SK-N-SH (cell line): ENCODE data around the gene RBM10. TPM values are rescaled to one million over a fixed set of nuclear protein-coding genes. Genes with fewer than 3 reads are reported as not detected.

Source experiments
- CTCF ChIA-PET: fragments of 300-600, 350-600 bp; formaldehyde crosslinking; extraction: SDS; loops from one replicate; lab custom pipeline; 2021; lab: Yijun Ruan, JAX
- POLR2A ChIA-PET: fragments of 350-600 bp; sonication (Branson Sonifier 250); formaldehyde crosslinking; extraction: SDS; loops from one replicate; lab custom pipeline; 2020; ENCODE audit warnings: antibody characterized with exemption, inconsistent platforms; lab: Yijun Ruan, JAX
- DNase-seq: peaks from one replicate; pipeline ENCODE4 v3.0.0; 2012
- H2AFZ ChIP-seq: fragments of 200-600 bp; sonication (generic); 2 replicates; pipeline ENCODE4 v1.8.1; 2016; ENCODE audit warnings: antibody characterized with exemption, mild to moderate bottlenecking, low read depth
- H3F3A ChIP-seq: fragments of 200-600 bp; sonication (generic); replicated peaks from 2 replicates; pipeline ENCODE3; 2016; ENCODE audit warnings: antibody characterized with exemption, mild to moderate bottlenecking; ENCODE audit not compliant: insufficient read depth
- H3K27ac ChIP-seq, 2 experiments: fragments of 200-500 bp in 1 of 2; fragments of 200-600 bp in 1 of 2; sonication (Bioruptor generic) in 1 of 2; sonication (generic), shearing (Covaris generic) in 1 of 2; 2 replicates each; pipeline versions ENCODE4 v1.5.1 to v1.6.1; 2014 to 2016; ENCODE audit warnings: low read depth in 2 of 2, inconsistent platforms in 1 of 2, low read length in 1 of 2, mild to moderate bottlenecking in 1 of 2, mixed read lengths in 1 of 2
- H3K27me3 ChIP-seq: fragments of 200-600 bp; sonication (generic), shearing (Covaris generic); 2 replicates; pipeline ENCODE4 v1.6.1; 2016; ENCODE audit warnings: mixed run types; ENCODE audit not compliant: insufficient read depth
- H3K36me3 ChIP-seq, 2 experiments: fragments of 200-500 bp in 1 of 2; fragments of 200-600 bp in 1 of 2; sonication (Bioruptor generic) in 1 of 2; sonication (generic) in 1 of 2; replicated peaks in 1 of 2; 2 replicates each; pipeline versions ENCODE3 to v1.5.1; 2014 to 2016; ENCODE audit warnings: low read length in 1 of 2, mild to moderate bottlenecking in 1 of 2; ENCODE audit not compliant: insufficient read depth in 2 of 2, control insufficient read depth in 1 of 2
- H3K4me1 ChIP-seq, 2 experiments: fragments of 200-500 bp in 1 of 2; fragments of 200-600 bp in 1 of 2; sonication (Bioruptor generic) in 1 of 2; sonication (generic), shearing (Covaris generic) in 1 of 2; 2 replicates each; pipeline versions ENCODE4 v1.5.1 to v1.6.1; 2014 to 2016; ENCODE audit warnings: low read depth in 1 of 2, low read length in 1 of 2, mixed run types in 1 of 2; ENCODE audit not compliant: insufficient read depth in 2 of 2, control insufficient read depth in 1 of 2
- H3K4me2 ChIP-seq: fragments of 200-600 bp; sonication (generic), shearing (Covaris generic); 2 replicates; pipeline ENCODE4 v1.6.1; 2017; ENCODE audit warnings: mixed run types
- H3K4me3 ChIP-seq, 2 experiments: fragments of 200-500 bp in 1 of 2; fragments of 200-600 bp in 1 of 2; sonication (Bioruptor generic) in 1 of 2; sonication (generic), shearing (Covaris generic) in 1 of 2; 2 replicates each; pipeline versions ENCODE4 v1.5.1 to v1.8.1; 2014 to 2016; ENCODE audit warnings: low read depth in 2 of 2, inconsistent platforms in 1 of 2, low read length in 1 of 2, mild to moderate bottlenecking in 1 of 2, mixed read lengths in 1 of 2, moderate library complexity in 1 of 2
- H3K79me2 ChIP-seq: fragments of 200-600 bp; sonication (generic); 2 replicates; pipeline ENCODE4 v1.8.1; 2017; ENCODE audit warnings: mild to moderate bottlenecking; ENCODE audit not compliant: insufficient read depth
- H3K9ac ChIP-seq: fragments of 200-600 bp; sonication (generic); 2 replicates; pipeline ENCODE4 v1.6.1; 2017; ENCODE audit warnings: mixed run types
- H3K9me2 ChIP-seq: fragments of 200-600 bp; sonication (generic); 2 replicates; pipeline ENCODE4 v1.6.1; 2017; ENCODE audit warnings: mixed run types
- H3K9me3 ChIP-seq: fragments of 200-600 bp; sonication (generic); 2 replicates; pipeline ENCODE4 v1.6.1; 2017; ENCODE audit warnings: mixed run types, mild to moderate bottlenecking, moderate library complexity
- H4K20me1 ChIP-seq: fragments of 200-600 bp; sonication (generic); 2 replicates; pipeline ENCODE4 v1.6.1; 2017; ENCODE audit warnings: mild to moderate bottlenecking, mixed run types; ENCODE audit not compliant: insufficient read depth
- CHD2 ChIP-seq: fragments of 150-350 bp; IDR thresholded peaks from 2 replicates; pipeline ENCODE4 v1.6.1; 2018; ENCODE audit warnings: low read length; ENCODE audit not compliant: partially characterized antibody
- CTCF ChIP-seq: fragments of 200-600 bp; sonication (generic); IDR thresholded peaks from 2 replicates; pipeline ENCODE4 v1.6.1; 2017; ENCODE audit warnings: antibody characterized with exemption, mild to moderate bottlenecking, moderate library complexity
- ELF1 ChIP-seq: IDR thresholded peaks from 2 replicates; pipeline ENCODE4 v1.4.0; 2012
- EZH2phosphoT487 ChIP-seq: fragments of 200-600 bp; sonication (generic); IDR thresholded peaks from 2 replicates; pipeline ENCODE4 v1.6.1; 2017; ENCODE audit warnings: low read depth, mixed run types, mild to moderate bottlenecking, antibody characterized with exemption, moderate library complexity, borderline replicate concordance
- FOXJ3 ChIP-seq: sonication (generic); formaldehyde crosslinking; IDR thresholded peaks from 2 replicates; pipeline ENCODE4 v1.5.1; 2020; ENCODE audit warnings: mild to moderate bottlenecking, missing genetic modification reagents
- FOXM1 ChIP-seq: IDR thresholded peaks from 2 replicates; pipeline ENCODE4 v1.4.0; 2012; ENCODE audit warnings: low read depth, mild to moderate bottlenecking
- JUND ChIP-seq: IDR thresholded peaks from 2 replicates; pipeline ENCODE4 v1.4.0; 2012
- MXI1 ChIP-seq: IDR thresholded peaks from 2 replicates; pipeline ENCODE4 v1.6.1; 2012; ENCODE audit warnings: mild to moderate bottlenecking, low read depth, low read length, improper control_type of control experiment
- POLR2AphosphoS5 ChIP-seq: IDR thresholded peaks from 2 replicates; pipeline ENCODE4 v1.6.1; 2012; ENCODE audit warnings: low read depth, low read length
- RAD21 ChIP-seq: IDR thresholded peaks from 2 replicates; pipeline ENCODE4 v1.6.1; 2012; ENCODE audit warnings: mild to moderate bottlenecking, low read length
- RFX5 ChIP-seq: IDR thresholded peaks from 2 replicates; pipeline ENCODE4 v1.6.1; 2012; ENCODE audit warnings: mild to moderate bottlenecking, improper control_type of control experiment, low read length
- SIN3A ChIP-seq: IDR thresholded peaks from 2 replicates; pipeline ENCODE4 v1.6.1; 2012; ENCODE audit warnings: low read depth, mild to moderate bottlenecking, low read length, moderate library complexity, borderline replicate concordance
- SMC3 ChIP-seq: IDR thresholded peaks from 2 replicates; pipeline ENCODE4 v1.6.1; 2012; ENCODE audit warnings: low read depth, low read length, improper control_type of control experiment
- YY1 ChIP-seq: IDR thresholded peaks from 2 replicates; pipeline ENCODE4 v1.4.0; 2012; ENCODE audit warnings: low read depth, mild to moderate bottlenecking
- WGBS: methylation state at CpG from one replicate; pipeline ENCODE4 v1.1.6; 2017; ENCODE audit warnings: low lambda C conversion rate; 5-methylcytosine and 5-hydroxymethylcytosine counted together
- polyA plus RNA-seq, 3 experiments: library from polyadenylated mRNA; depleted of rRNA; stranded (reverse); fragments of >200 nt; gene quantifications; 2 replicates each; pipeline ENCODE4 v1.2.3, GENCODE V29; 2012
- TF ChIP-seq, protein P1 (sequence below): IDR thresholded peaks from 2 replicates; pipeline ENCODE4 v1.4.0; 2012; ENCODE audit warnings: low read depth
- TF ChIP-seq, protein P2 (sequence below): IDR thresholded peaks from 2 replicates; pipeline ENCODE4 v1.4.0; 2012; ENCODE audit warnings: low read depth, borderline replicate concordance

RBM10 gene
- polyA plus RNA-seq, 1 of the 3 experiments (the other 2 are of a cell fraction): 34.4 TPM

DNA sequence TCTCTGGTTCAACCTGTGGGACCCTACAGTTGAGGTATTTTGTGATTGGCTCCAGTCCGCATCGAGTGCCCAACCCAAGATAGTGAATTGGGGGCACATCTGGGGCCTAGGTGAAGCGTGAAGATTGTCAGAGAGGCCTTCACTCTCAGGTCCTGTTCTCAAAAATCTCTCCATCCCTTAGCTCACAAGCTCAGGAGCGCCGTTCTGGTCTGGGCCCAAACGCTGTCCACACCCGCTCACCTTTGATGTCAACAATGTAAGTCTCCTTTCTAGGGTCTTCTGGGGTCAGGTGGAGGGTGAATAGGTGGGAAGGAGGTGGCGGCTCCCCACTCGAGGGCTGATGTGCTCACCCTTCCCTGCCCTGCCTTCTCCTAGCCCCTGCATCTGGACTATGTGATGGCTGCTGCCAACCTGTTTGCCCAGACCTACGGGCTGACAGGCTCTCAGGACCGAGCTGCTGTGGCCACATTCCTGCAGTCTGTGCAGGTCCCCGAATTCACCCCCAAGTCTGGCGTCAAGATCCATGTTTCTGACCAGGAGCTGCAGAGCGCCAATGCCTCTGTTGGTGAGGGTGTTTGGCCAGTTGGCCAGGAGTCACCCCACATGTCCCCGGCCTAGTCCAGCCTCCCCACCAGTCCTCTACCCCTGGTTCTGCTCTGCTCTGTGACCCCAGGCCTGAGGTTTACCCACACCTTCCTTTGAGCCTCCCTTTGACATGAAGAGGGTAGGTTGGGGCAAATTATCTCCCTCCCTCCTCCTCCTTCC lies 65.8 kb downstream of the RBM10 start:
- H3K4me2 ChIP-seq: no peak overlapping the region
- no peak for DNase-seq
- no peaks in the 10 kb centered on the region for H3K27me3 ChIP-seq
- H3K9me3 ChIP-seq: no peaks in the 10 kb centered on the region
- H3K27ac ChIP-seq: no peak overlapping the region
- ChIA-PET CTCF (interaction anchor here (0.9 to 1.7 kb wide), 2 partner anchors 17 to 307 kb away, joined by 3 read pairs; partner anchors contain the start of gene UBA1), POLR2A (interaction anchor here (0.6 kb wide), 1 partner anchor 260 kb away, joined by 3 read pairs; no protein-coding TSS in a partner anchor)
- H3F3A ChIP-seq: peaks cover 10% of the 10 kb centered on the region
- no peak overlapping the region for H2AFZ ChIP-seq
- TF ChIP-seq EZH2phosphoT487 (no peak), RFX5 (no peak), JUND (no peak), FOXM1 (no peak), POLR2AphosphoS5 (no peak), RAD21 (no peak), CTCF (no peak), FOXJ3 (no peak), SIN3A (no peak), YY1 (no peak), SMC3 (no peak), ELF1 (no peak), CHD2 (no peak), MXI1 (no peak)
- TF ChIP-seq, protein P1, sequence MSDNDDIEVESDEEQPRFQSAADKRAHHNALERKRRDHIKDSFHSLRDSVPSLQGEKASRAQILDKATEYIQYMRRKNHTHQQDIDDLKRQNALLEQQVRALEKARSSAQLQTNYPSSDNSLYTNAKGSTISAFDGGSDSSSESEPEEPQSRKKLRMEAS: no peak
- TF ChIP-seq, protein P2, sequence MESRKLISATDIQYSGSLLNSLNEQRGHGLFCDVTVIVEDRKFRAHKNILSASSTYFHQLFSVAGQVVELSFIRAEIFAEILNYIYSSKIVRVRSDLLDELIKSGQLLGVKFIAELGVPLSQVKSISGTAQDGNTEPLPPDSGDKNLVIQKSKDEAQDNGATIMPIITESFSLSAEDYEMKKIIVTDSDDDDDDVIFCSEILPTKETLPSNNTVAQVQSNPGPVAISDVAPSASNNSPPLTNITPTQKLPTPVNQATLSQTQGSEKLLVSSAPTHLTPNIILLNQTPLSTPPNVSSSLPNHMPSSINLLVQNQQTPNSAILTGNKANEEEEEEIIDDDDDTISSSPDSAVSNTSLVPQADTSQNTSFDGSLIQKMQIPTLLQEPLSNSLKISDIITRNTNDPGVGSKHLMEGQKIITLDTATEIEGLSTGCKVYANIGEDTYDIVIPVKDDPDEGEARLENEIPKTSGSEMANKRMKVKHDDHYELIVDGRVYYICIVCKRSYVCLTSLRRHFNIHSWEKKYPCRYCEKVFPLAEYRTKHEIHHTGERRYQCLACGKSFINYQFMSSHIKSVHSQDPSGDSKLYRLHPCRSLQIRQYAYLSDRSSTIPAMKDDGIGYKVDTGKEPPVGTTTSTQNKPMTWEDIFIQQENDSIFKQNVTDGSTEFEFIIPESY: no peak
- no peaks in the 10 kb centered on the region; the same call in 1 of the 2 replicates for H3K79me2 ChIP-seq
- H3K36me3 ChIP-seq: peaks cover 74 to 83% of the 10 kb centered on the region in 2 experiments
- peaks cover 0 to 2% of the 10 kb centered on the region in 2 experiments; a peak in 1 of 4 replicates for H3K4me1 ChIP-seq
- WGBS: 98% methylated on average over 11 of the region's 15 CpGs
- H4K20me1 ChIP-seq: peaks cover 14% of the 10 kb centered on the region
- H3K9me2 ChIP-seq: no peaks in the 10 kb centered on the region
- H3K4me3 ChIP-seq: no peak overlapping the region
- no peak overlapping the region for H3K9ac ChIP-seq
